HepG2 (cell line): ENCODE data around the gene SLC16A5. TPM values are rescaled to one million over a fixed set of nuclear protein-coding genes. Genes with fewer than 3 reads are reported as not detected.

Experiments
- CTCF ChIP-seq: sonication (generic); formaldehyde crosslinking; IDR thresholded peaks from 2 replicates; pipeline ENCODE4 v1.5.0; 2020; ENCODE audit warnings: mild to moderate bottlenecking, missing genetic modification reagents, moderate library complexity
- HOXA3 ChIP-seq: sonication (generic); formaldehyde crosslinking; IDR thresholded peaks from 2 replicates; pipeline ENCODE4 v1.5.0; 2020; ENCODE audit warnings: missing genetic modification reagents
- IRF2 ChIP-seq: IDR thresholded peaks from 2 replicates; pipeline ENCODE4 v1.6.1; 2018; ENCODE audit warnings: missing genetic modification reagents, missing compliant biosample characterization
- KMT2B ChIP-seq: IDR thresholded peaks from 2 replicates; pipeline ENCODE4 v1.6.1; 2016; ENCODE audit warnings: missing genetic modification reagents, missing compliant biosample characterization
- MEF2D ChIP-seq: sonication (generic); formaldehyde crosslinking; IDR thresholded peaks from 2 replicates; pipeline ENCODE4 v1.5.1; 2020; ENCODE audit warnings: mild to moderate bottlenecking, missing genetic modification reagents
- NCOA2 ChIP-seq: sonication (generic); formaldehyde crosslinking; IDR thresholded peaks from 2 replicates; pipeline ENCODE4 v1.8.0; 2022; ENCODE audit warnings: inconsistent platforms
- NFKBIZ ChIP-seq: IDR thresholded peaks from 2 replicates; pipeline ENCODE4 v1.6.1; 2018; ENCODE audit warnings: missing genetic modification reagents, missing compliant biosample characterization
- SMAD1 ChIP-seq: sonication (generic); formaldehyde crosslinking; IDR thresholded peaks from 2 replicates; pipeline ENCODE4 v1.4.0; 2020; ENCODE audit warnings: missing genetic modification reagents, low read depth, mild to moderate bottlenecking, borderline replicate concordance
- SOX5 ChIP-seq: IDR thresholded peaks from 2 replicates; pipeline ENCODE4 v1.6.1; 2016; ENCODE audit warnings: borderline replicate concordance
- SP2 ChIP-seq: sonication (generic); formaldehyde crosslinking; IDR thresholded peaks from 2 replicates; pipeline ENCODE4 v1.5.1; 2020; ENCODE audit warnings: mild to moderate bottlenecking, missing genetic modification reagents
- SRSF4 ChIP-seq: fragments of 200-400 bp; formaldehyde crosslinking; IDR thresholded peaks from one replicate; pipeline ENCODE4 v1.6.1; 2018; ENCODE audit warnings: mild to moderate bottlenecking, low read depth, low read length, moderate library complexity; ENCODE audit not compliant: poor library complexity, severe bottlenecking
- TRAFD1 ChIP-seq: sonication (generic); formaldehyde crosslinking; IDR thresholded peaks from 2 replicates; pipeline ENCODE4 v1.5.1; 2020; ENCODE audit warnings: missing genetic modification reagents, mild to moderate bottlenecking, borderline replicate concordance
- ZBTB25 ChIP-seq: IDR thresholded peaks from 2 replicates; pipeline ENCODE4 v1.6.1; 2018; ENCODE audit warnings: missing genetic modification reagents
- ZBTB39 ChIP-seq: sonication (generic); formaldehyde crosslinking; IDR thresholded peaks from 2 replicates; pipeline ENCODE4 v1.5.0; 2020; ENCODE audit warnings: missing genetic modification reagents
- ZFP91 ChIP-seq: sonication (generic); formaldehyde crosslinking; IDR thresholded peaks from 2 replicates; pipeline ENCODE4 v1.9.0; 2022; ENCODE audit warnings: missing genetic modification reagents, mild to moderate bottlenecking, borderline replicate concordance
- ZGPAT ChIP-seq: IDR thresholded peaks from 2 replicates; pipeline ENCODE4 v1.6.1; 2016; ENCODE audit warnings: mild to moderate bottlenecking
- ZNF549 ChIP-seq: sonication (generic); formaldehyde crosslinking; IDR thresholded peaks from 2 replicates; pipeline ENCODE4 v1.5.0; 2020; ENCODE audit warnings: missing genetic modification reagents
- ZNF670 ChIP-seq: sonication (generic); formaldehyde crosslinking; IDR thresholded peaks from 2 replicates; pipeline ENCODE4 v1.8.0; 2022; ENCODE audit warnings: mild to moderate bottlenecking, missing genetic modification reagents, borderline replicate concordance
- ZNF790 ChIP-seq: sonication (generic); formaldehyde crosslinking; IDR thresholded peaks from 2 replicates; pipeline ENCODE4 v1.8.0; 2022; ENCODE audit warnings: missing genetic modification reagents, mild to moderate bottlenecking, borderline replicate concordance
- ZSCAN9 ChIP-seq: IDR thresholded peaks from 2 replicates; pipeline ENCODE4 v1.6.1; 2016; ENCODE audit warnings: borderline replicate concordance
- polyA plus RNA-seq, 8 experiments: library from polyadenylated mRNA; depleted of rRNA in 3 of 8; stranded (reverse) in 7 of 8; unstranded in 1 of 8; fragments of >200 nt; fragmentation: Illumina TruSeq in 4 of 8; extraction: Trizol in 4 of 8; gene quantifications; 2 replicates each; pipeline versions ENCODE4 v1.2.1 to v1.2.3, GENCODE V29; 2011 to 2016; ENCODE audit warnings: low read depth in 4 of 8, missing spikeins in 1 of 8, mixed read lengths in 1 of 8; ENCODE audit not compliant: insufficient read depth in 1 of 8
- total RNA-seq, 5 experiments: library from RNA; depleted of rRNA; stranded (reverse); fragments of >200 nt; fragmentation: Illumina TruSeq; extraction: Trizol; gene quantifications; 2 replicates each; pipeline ENCODE4 v1.2.3, GENCODE V29; 2016; ENCODE audit warnings: low read depth in 1 of 5

Gene SLC16A5
- total and polyA plus RNA-seq, 2 of the 13 experiments (the other 11 are each of a cell fraction or from before 2014, with no cell fraction given) = 0.69 to 5.6 TPM

- TF ChIP-seq ZNF790 (CRISPR knock-in tag) = 0 out of 2 replicates have a peak, but pooled peaks have one; percentile 59
- peak; percentile 31; the same call in 1 of the 2 replicates for TF ChIP-seq ZFP91 (CRISPR knock-in tag)
- no peak for TF ChIP-seq NFKBIZ (CRISPR knock-in tag)
- peak; percentile 56 for TF ChIP-seq NCOA2
- TF ChIP-seq SP2 (CRISPR knock-in tag) = no peak
- peak; percentile 59; the same call in 1 of the 2 replicates for TF ChIP-seq ZBTB25
- TF ChIP-seq MEF2D (CRISPR knock-in tag) = 0 out of 2 replicates have a peak, but pooled peaks have one; percentile 65
- TF ChIP-seq ZNF549 = no peak
- TF ChIP-seq SRSF4 = no peak
- TF ChIP-seq SOX5 (CRISPR knock-in tag) = peak; percentile 49
- no peak for TF ChIP-seq ZBTB39 (CRISPR knock-in tag)
- peak; percentile 14 for TF ChIP-seq CTCF (CRISPR knock-in tag)
- TF ChIP-seq ZGPAT (CRISPR knock-in tag) = 0 out of 2 replicates have a peak, but pooled peaks have one; percentile 46
- no peak for TF ChIP-seq SMAD1
- TF ChIP-seq ZSCAN9 (CRISPR knock-in tag) = peak; percentile 48; the same call in 1 of the 2 replicates
- peak; percentile 39; the same call in 1 of the 2 replicates for TF ChIP-seq IRF2 (CRISPR knock-in tag)
- TF ChIP-seq HOXA3 = peak; percentile 62
- TF ChIP-seq TRAFD1 = no peak
- TF ChIP-seq ZNF670 = no peak
- no peak for TF ChIP-seq KMT2B (CRISPR knock-in tag)
These were observed 8.4 kb downstream of the SLC16A5 start (continued) for GRCh38 chr17:75096082-75096625.
